HL-60 (cell line): ENCODE data around the gene ALG5.

Experiments
- DNase-seq, 2 experiments: peaks; one replicate each; pipeline ENCODE4 v3.0.0-alpha.2; 2010 to 2020; ENCODE audit warnings: low read depth in 1 of 2, low spot score in 1 of 2
- H3K27ac ChIP-seq: fragments of 250-450 bp; sonication (Bioruptor Pico); replicated peaks from 2 replicates; pipeline ENCODE4 v1.5.1; 2020; ENCODE audit warnings: mild to moderate bottlenecking, moderate library complexity
- H3K27me3 ChIP-seq: fragments of 250-450 bp; sonication (Bioruptor Pico); 2 replicates; pipeline ENCODE4 v1.5.1; 2021; ENCODE audit warnings: mild to moderate bottlenecking, moderate library complexity; ENCODE audit not compliant: insufficient read depth, poor library complexity, severe bottlenecking
- H3K4me3 ChIP-seq: replicated peaks from 2 replicates; pipeline ENCODE4 v1.5.1; 2011; ENCODE audit warnings: mild to moderate bottlenecking, control low read depth, low read length; ENCODE audit not compliant: insufficient read depth
- GABPA ChIP-seq: IDR thresholded peaks from 2 replicates; pipeline ENCODE4 v1.6.1; 2012; ENCODE audit warnings: low read depth
- POLR2AphosphoS5 ChIP-seq: IDR thresholded peaks from 2 replicates; pipeline ENCODE4 v1.6.1; 2012; ENCODE audit warnings: low read depth
- SPI1 ChIP-seq: IDR thresholded peaks from 2 replicates; pipeline ENCODE4 v1.6.1; 2012; ENCODE audit warnings: low read depth, mild to moderate bottlenecking, borderline replicate concordance
- TF ChIP-seq, protein P1 (sequence below): IDR thresholded peaks from 2 replicates; pipeline ENCODE4 v1.6.1; 2012; ENCODE audit warnings: low read depth; ENCODE audit not compliant: insufficient replicate concordance
- TF ChIP-seq, protein P2 (sequence below): IDR thresholded peaks from one replicate; pipeline ENCODE4 v1.5.1; 2011; ENCODE audit warnings: low read length, control low read depth, inconsistent platforms; ENCODE audit not compliant: insufficient read depth

ALG5 gene

DNA sequence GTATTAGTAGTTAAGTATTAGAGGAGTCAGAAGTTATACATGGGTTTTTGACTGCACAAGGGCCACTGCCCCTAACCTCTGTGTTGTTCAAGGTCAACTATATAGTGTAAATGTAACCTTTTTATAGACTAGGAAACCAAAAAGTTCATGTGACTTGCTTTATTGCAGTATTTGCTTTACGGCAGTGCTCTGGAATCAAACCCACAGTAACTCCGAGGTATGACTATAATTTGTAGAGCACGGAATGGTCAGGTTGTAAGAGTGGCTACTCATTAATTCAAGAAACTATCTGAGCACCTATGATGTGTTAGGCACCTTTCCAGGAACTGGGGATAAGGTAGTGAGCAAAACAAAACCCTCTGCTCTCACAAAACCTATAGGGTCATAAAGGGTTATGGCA, 38.1 kb upstream of the ALG5 start:
- DNase-seq, result no peak
- H3K4me3 ChIP-seq, result no peak overlapping the region
- no peak for TF ChIP-seq SPI1
- TF ChIP-seq, protein P1, sequence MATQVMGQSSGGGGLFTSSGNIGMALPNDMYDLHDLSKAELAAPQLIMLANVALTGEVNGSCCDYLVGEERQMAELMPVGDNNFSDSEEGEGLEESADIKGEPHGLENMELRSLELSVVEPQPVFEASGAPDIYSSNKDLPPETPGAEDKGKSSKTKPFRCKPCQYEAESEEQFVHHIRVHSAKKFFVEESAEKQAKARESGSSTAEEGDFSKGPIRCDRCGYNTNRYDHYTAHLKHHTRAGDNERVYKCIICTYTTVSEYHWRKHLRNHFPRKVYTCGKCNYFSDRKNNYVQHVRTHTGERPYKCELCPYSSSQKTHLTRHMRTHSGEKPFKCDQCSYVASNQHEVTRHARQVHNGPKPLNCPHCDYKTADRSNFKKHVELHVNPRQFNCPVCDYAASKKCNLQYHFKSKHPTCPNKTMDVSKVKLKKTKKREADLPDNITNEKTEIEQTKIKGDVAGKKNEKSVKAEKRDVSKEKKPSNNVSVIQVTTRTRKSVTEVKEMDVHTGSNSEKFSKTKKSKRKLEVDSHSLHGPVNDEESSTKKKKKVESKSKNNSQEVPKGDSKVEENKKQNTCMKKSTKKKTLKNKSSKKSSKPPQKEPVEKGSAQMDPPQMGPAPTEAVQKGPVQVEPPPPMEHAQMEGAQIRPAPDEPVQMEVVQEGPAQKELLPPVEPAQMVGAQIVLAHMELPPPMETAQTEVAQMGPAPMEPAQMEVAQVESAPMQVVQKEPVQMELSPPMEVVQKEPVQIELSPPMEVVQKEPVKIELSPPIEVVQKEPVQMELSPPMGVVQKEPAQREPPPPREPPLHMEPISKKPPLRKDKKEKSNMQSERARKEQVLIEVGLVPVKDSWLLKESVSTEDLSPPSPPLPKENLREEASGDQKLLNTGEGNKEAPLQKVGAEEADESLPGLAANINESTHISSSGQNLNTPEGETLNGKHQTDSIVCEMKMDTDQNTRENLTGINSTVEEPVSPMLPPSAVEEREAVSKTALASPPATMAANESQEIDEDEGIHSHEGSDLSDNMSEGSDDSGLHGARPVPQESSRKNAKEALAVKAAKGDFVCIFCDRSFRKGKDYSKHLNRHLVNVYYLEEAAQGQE, result no peak
- no peak for TF ChIP-seq GABPA
- TF ChIP-seq POLR2AphosphoS5, result no peak
- TF ChIP-seq, protein P2, sequence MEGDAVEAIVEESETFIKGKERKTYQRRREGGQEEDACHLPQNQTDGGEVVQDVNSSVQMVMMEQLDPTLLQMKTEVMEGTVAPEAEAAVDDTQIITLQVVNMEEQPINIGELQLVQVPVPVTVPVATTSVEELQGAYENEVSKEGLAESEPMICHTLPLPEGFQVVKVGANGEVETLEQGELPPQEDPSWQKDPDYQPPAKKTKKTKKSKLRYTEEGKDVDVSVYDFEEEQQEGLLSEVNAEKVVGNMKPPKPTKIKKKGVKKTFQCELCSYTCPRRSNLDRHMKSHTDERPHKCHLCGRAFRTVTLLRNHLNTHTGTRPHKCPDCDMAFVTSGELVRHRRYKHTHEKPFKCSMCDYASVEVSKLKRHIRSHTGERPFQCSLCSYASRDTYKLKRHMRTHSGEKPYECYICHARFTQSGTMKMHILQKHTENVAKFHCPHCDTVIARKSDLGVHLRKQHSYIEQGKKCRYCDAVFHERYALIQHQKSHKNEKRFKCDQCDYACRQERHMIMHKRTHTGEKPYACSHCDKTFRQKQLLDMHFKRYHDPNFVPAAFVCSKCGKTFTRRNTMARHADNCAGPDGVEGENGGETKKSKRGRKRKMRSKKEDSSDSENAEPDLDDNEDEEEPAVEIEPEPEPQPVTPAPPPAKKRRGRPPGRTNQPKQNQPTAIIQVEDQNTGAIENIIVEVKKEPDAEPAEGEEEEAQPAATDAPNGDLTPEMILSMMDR, result no peak
- no peaks in the 10 kb centered on the region for H3K27me3 ChIP-seq
- H3K27ac ChIP-seq, result no peak overlapping the region

GRCh38 chr13:37029617-37030016, 30.5 kb upstream of the ALG5 start:
- no peak for DNase-seq
- no peaks in the 10 kb centered on the region for H3K27me3 ChIP-seq
- H3K27ac ChIP-seq, result no peak overlapping the region
- TF ChIP-seq, protein P2, result no peak
- no peak for TF ChIP-seq SPI1
- no peak for TF ChIP-seq GABPA
- no peak for TF ChIP-seq POLR2AphosphoS5
- TF ChIP-seq, protein P1, result no peak
- no peak overlapping the region for H3K4me3 ChIP-seq

GRCh38 chr13:37027639-37028038, 28.5 kb upstream of the ALG5 start:
- DNase-seq, result no peak
- no peaks in the 10 kb centered on the region for H3K27me3 ChIP-seq
- TF ChIP-seq, protein P2, result no peak
- no peak for TF ChIP-seq POLR2AphosphoS5
- TF ChIP-seq, protein P1, result no peak
- TF ChIP-seq GABPA, result no peak
- TF ChIP-seq SPI1, result no peak
- H3K27ac ChIP-seq, result no peak overlapping the region
- H3K4me3 ChIP-seq, result no peak overlapping the region
